GM19023 (cell line): ENCODE data around the gene ZNF654.
"Not testable (repeated sequence)": the region's sequence is repeated elsewhere in the genome, so short reads cannot be mapped to it uniquely, and the experiment has no call there.

ENCODE experiments used
- ATAC-seq: cut with Tn5 transposase; IDR thresholded peaks from one replicate; pipeline ENCODE4 v1.9.1; 2021; ENCODE audit warnings: mild to moderate bottlenecking, moderate library complexity; ENCODE audit not compliant: unreplicated experiment

The ZNF654 gene

DNA sequence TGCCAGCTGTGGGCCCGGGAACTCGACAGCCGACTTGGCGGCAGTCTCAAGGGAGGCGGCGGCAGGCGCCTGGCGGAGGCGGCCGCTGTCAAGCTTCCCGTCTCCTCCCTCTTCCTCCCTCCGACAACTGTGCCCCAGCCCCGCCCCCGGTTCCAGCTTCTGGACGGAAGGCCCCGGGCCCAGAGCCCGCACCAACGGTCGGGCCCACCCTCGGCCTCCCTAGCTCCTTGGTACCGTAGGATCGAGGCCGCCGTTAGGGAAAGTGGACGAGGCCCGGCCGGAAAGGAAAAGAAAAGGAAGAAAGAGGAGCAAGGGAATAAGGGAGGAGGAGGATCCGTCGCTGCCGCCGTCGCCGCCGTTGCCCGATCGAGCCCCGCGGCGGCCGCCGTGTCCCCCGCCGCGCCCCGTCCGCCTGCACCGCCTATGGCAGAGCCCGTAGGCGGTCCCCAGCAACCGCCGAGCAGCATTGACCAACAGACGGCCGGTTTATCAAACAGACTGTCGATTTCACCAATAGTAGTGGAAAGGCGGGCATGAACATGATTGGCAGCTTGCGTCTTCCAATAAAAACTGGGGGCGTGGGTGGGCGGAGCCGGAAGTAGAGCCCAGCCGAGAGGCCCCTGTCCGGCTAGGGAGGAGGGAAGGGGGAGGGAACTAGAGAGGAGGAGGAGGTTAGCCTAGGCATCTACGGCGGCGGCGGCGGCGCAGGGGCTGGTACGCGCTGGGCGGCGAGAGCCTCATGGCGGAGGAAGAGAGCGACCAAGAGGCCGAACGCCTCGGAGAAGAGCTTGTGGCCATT is at the start of gene ZNF654, which contains the start of gene CGGBP1:
TSS of gene ZNF654 (plus strand) at position 675 of the 799 bp plus-strand sequence. CDS start at position 740, 65 bp downstream.
TSS of gene CGGBP1 (minus strand) at position 425 of the 799 bp plus-strand sequence. CDS start 3,029 bp downstream, outside the sequence.
- peak; percentile 94 for ATAC-seq

DNA sequence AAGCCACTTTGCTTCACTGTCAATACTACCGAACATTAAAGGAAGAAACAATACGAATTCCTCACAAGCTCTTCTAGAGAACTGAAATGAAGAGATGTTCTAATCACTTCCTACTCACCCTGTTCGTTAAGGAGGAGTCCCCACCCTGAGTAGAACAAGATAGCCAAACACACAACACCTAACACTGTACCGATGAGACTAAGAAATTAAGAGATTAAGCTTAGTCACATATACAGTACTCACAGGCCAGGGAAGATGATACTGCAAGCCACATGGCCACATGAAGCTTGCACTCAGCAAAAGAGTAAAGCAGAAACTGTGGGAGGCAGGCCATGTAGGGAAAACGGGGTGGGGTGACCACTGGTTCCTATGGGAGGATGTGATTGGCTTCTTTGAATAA is 48.2 kb upstream of the ZNF654 start:
- no peak for ATAC-seq

DNA sequence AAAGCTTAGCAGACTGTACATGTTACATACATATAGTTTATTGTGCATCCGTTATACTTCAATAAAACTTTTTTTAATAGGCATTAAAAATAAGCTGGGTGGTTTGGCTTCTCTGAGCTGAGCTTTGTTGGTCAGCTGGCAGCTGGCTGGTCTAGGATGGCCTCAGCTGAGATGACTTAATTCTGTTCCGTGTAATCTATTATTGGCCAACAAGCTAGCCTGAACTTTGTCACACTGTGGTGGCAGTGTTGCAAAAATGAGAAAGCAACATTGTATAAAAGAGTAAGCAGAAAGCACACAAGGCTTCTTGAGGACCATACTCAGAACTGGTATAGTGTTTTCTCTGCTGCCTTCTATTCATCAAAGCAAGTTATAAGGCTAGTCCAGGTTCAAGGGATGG is 45.5 kb upstream of the ZNF654 start:
- ATAC-seq = no peak

DNA sequence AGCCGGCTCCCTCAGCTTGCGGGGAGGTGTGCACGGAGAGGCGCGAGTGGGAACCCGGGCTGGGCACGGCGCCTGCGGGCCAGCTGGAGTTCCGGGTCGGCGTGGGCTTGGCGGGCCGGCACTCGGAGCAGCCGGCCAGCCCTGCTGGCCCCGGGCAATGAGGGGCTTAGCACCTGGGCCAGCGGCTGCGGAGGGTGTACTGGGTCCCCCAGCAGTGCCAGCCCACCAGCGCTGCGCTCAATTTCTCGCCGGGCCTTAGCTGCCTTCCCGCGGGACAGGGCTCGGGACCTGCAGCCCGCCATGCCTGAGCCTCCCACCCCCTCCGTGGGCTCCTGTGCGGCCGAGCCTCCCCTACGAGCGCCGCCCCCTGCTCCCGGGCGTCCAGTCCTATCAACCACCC is 43.4 kb upstream of the ZNF654 start:
- ATAC-seq = not testable (repeated sequence)

DNA sequence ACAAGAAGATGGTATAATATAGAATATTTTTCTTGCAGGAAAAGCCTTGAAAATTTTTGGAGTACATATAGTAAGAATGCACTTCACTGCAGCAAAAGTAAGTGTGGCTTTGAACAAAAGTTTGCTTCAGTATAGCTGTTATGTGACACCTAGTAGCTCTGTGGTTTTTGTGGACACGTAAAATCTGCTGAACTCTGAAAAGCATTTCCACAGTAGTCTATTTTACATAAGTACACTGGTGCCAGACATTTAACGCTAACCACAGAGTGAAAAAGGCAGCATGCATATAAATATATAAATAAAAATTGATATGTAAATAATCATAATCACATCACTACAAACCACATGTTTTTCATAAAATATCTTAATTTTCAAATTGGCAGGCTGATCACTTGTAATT is 40.0 kb upstream of the ZNF654 start:
- ATAC-seq = peak; percentile 93

DNA sequence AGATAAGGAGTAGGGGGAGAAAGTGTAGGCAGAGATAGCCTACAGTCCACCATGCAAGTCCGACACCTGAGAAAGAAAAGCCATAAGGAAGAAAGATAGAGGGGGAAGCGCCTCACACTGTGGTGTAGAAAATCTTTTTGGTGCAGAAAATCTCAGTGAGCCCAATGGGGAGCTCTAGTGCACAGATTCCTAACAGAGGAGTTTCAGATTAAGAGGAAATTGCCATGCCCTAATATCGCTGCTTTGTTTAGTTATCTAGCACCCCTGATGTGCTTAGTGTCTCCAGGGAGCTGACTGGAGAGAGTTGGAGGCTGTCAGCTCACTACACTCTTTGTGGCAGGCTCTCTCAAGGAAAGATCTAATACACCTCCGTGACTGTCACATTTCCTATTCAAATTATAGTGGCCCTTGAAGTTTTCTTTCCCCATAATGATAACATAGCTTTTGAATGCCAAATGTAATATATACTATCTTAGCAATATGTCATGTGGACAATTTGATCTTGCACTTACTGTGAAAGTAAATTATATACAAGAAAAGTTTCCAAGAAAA is 34.0 kb upstream of the ZNF654 start:
- ATAC-seq = no peak

DNA sequence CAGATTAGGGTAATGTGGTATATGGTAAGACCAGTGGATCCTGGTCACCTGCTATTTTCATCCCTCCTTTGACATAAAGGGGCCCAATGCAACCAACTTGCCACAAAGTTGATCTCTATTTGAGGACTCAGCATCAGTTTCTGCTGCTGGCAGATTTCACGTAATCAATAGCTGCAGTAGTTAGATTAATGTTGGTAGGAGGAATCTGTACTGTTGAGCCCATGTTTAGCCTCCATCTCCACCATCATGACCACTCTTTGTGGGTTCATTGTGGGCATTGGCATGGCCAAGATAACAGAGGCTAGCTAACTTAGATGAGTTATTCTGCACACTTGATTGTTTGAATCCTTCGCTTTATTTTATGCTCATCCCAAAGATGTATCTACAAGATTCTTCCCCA is 30.2 kb upstream of the ZNF654 start:
- ATAC-seq = no peak

DNA sequence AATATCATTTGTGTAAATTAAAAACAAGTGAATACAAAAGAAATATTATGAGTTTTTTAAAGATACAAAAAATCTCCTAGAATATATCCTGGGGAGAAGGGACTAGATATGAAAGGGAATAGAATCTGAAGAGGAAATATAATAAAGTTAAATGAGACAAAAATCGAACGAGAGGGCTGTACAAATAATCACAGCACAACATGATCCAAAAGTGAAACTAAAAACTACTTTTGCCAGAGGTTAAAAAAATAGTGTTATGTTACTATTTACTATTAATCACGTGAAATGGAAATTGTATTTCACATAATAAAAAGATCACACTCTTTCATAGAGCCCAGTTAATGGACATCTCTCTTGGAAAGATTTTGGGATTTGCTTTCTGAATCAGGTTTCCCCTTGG is 28.8 kb upstream of the ZNF654 start:
- no peak for ATAC-seq

DNA sequence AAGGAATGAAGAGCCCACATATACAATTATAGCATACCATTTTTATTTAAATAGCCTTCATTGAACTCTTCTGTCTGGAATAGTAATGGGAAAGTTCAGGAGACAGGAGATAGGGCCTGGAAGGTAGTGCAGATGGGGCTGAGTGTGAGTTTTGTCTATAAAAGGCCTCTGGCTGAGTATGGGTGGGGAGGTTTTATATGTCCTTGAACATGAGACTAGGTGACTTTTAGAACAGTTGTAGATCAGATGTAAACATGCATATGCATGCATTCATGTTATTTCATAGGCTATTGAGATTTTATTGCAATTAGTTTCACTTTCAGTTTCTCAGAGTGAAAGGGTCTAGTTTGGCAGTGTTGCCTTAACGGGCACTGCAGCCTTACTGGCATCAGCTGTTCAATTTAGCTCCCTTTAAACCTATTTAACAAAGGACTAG is 27.4 kb upstream of the ZNF654 start:
- peak; percentile 82 for ATAC-seq

DNA sequence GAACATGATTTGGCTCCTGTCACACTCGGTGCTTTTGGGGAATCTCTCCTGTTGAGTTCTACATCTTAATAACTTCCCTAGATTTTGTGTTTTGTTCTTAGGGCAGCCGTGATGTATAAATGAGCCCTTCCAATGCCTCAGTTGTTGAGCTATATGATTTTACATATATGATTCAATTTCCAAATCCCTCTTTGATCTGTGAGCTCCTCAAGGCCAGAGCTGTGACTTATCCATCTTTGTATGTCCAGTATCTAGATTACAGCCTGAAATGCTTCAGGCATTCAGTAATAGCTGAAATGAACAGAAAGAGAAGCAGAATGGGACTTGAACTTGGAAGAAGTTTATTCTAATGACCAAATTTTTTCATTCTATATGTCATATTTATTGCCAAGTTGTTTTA is 26.8 kb upstream of the ZNF654 start:
- peak; percentile 18 for ATAC-seq

DNA sequence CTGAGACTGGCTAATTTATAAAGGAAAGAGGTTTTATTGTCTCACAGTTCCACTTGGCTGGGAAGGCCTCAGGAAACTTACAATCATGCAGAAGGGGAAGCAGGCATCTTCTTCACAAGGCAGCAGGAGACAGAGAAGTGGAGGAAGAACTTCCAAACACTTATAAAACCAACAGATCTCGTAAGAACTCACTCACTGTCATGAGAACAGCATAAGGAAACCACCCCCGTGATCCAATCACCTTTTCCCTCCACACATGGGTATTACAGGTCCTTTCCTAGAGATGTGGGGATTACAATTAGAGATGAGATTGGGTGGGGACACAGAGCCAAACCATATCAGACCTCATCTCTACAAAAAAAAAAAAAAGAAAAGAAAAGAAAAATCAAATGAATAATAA is 26.0 kb upstream of the ZNF654 start:
- ATAC-seq = no peak

DNA sequence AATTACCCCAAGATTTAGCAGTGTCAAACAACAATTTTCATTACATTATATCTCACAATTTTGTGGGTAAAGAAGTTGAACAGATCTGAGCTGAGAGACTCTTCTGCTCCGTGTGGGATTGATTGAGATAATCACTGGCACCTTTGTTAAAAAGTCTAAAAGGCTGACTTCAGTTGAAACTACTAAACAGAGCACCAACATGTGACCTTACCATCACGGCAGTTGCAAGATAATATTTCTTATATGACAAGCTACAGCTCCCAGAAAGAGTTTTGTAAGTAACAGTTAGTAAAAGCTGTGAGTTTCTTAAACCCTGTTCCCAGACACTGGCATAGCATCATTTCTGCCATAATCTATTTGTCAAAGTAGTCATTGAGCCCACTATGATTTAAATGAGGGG is 25.2 kb upstream of the ZNF654 start:
- ATAC-seq = no peak

DNA sequence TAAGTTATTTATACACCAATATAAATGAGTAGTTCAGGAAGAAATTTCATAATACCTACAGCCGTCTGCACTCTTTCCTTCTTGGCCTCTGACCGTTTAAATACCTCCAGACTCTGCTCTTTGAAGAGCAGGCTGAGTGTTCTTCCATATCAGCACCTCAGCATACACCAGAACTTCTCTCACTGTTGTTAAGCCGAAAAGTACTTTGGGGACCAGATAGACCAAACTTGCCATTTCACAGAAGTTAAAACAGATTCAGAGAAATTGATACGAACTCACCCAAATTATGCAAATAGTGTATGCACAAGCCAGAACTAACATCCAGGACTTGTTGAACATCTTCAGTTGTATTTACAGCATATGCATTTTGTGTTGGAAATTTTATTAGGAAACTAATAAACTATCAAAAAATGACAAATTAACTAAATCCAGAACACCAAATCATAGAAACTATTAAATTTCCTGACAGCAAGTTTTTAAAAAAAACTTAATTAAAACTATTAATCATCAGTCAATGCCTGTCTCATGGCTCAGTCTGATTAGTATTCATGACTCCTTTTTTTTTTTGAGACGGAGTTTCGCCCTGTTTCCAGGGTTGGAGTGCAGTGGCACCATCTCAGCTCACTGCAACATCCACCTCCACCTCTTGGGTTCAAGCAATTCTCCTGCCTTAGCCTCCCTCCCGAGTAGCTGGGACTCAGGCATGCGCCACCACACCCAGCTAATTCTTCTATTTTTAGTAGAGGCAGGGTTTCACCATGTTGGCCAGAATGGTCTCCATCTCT is 24.4 kb upstream of the ZNF654 start:
- ATAC-seq = no peak

DNA sequence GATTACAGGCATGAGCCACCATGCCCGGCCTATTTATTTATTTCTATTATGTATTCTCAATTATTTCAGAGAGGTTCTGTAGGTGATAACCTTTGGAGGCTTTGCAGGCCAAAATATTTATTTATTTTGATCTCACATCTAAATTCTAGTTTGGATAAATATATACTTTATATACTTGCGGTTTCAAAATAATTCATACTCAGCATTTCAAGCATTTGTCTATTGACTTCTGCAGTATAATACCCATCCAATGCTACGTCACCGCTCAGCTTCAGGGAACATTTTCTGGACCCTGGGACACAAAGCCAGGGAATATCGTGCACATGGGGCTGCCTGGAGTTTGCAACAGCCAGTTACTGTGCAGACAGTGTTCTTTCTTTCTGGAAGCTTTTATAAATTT is 22.8 kb upstream of the ZNF654 start:
- ATAC-seq = no peak

DNA sequence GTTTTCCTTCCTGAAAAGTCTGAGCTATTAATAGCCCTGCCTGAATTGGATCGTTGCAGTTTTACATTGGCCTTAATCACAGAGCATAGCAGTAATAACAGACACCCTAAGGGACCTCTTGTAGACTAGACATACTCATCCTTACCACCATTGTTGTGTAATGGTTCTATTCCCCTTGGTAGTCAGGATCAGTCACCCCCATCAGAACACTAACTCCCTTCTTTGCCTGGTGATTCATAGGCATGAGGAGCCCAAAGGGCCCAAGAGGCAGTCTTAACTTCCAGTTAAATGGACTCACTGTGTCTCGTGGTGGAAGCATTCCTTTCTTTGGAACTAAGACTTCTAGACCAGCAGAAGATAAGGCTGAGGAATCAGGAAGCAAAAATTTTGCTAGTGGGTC is 20.5 kb upstream of the ZNF654 start:
- no peak for ATAC-seq

DNA sequence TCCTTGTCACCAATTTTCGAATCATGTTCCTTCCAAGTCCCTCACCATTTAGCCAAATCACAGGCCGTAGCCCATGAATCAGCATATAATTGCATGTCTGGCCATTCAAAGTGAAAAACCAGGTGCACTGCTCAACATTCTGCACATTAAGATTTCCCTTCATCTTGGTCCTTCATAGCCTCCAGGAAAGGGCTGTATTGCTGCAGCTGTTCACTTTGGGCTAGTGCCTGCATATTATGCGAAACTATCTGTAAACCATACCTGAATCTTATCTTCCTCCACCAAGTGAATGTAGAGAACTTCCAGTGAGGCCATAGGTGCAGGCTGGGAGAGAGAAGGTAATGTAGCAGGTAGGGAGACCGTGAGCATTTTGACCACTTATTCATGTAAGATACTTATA is 18.5 kb upstream of the ZNF654 start:
- no peak for ATAC-seq

DNA sequence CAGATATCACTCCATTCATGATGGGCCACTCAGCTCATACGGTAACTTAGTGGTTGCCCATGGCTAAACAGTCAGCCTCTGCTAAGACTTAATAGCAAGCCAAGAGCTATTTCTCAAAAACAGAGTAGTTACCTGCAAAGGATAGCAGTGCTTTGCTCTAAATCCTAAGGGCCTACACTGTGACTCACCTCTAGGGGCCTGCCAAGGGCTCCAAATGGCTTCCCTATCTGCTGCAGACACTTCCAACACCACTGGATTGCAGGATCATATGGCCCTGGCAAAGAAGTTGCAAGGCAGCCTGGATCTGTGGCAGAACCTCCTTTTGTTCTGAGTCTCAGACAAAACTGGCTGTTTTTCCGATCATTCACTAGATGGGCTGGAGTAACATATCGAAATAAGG is 18.1 kb upstream of the ZNF654 start:
- no peak for ATAC-seq

DNA sequence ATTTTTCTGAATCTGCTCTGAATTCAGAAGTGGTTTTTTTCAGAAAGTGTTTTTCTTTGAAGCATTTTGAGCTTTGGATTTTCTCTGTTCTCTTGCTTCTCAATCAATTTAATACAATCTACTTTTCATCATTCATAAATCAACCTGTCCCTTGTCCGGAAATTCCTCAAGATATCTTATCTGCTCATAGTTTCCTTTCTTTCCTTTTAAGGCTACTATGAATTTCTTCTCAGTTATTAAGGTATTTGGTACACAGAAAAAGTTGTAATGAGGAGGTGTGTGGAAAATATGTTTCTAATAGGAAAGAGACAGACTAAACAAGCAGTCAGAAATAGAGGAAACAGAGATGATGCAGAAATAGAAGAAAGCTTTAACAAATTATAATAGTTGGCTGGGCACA is 14.6 kb upstream of the ZNF654 start:
- ATAC-seq = no peak

DNA sequence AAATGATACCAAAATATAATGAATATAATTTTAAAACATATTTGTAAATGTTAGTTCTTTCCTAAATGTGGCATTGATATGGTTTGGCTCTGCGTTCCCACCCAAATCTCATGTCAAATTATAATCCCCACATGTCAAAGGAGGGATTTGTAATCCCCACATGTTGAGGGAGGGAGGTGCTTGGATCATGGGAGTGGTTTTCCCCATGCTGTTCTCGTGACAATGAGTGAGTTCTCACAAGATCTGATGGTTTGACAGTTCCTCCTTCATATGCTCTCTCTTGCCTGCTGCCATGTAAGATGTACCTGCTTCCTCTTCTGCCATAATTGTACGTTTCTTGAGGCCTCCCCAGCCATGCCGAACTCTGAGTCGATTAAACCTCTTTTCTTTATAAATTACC is 12.3 kb upstream of the ZNF654 start:
- ATAC-seq = no peak

DNA sequence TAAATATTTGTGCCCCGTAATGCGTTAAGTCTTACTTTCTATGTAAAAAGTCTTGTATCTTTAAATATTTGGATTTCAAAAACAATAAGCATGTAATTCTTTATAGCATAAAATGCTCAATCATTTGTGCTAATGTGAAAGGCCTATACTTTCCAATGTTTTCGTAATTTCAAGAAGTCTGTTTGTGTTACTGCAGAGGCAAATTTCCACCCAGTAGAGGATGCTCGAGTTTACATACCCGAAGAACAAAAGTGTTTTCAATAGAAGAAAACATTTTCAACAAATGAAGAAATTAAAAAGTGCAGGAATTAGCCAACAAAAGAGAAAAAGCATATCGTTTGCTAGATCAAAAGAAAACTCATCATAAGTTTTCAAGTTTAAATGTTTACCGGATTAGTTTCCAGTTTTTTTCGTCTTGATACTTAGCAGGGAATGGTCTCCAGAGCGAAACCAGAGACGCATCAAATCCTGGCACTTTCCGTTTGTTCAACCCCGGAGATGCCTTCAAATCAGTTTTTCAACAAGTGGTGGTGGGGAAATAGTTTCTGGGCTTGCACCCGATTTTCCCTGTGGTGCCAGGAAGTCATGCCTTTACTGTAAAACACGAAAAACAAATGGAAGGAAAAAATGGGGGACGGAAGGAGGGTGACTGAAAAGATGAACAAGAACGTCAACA is 1.3 kb upstream of the ZNF654 start:
- ATAC-seq = no peak

DNA sequence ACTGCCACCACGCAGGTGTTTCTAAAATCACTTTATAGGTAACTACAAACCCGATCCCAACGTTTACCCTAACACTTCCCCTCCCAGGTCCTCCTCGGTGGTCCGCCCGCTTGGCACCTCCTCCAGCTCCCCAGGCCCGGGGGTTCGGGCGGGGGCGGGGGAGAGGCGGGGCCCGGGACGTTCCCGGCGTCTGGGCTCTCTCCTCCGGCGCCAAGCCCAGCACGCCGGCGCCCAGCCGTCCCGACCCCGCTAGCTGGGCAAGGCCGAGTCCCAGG is 812 bp upstream of the ZNF654 start:
- ATAC-seq = no peak
